Measurements from ENCODE around the gene MARCHF10.
"Not testable (repeated sequence)": the region's sequence is repeated elsewhere in the genome, so short reads cannot be mapped to it uniquely, and the experiment has no call there.

Gene MARCHF10

GRCh38 chr17:62714016-62714777 is 93.9 kb downstream of the MARCHF10 start:
- no peak for DNase-seq

GRCh38 chr17:62713086-62713881 is 94.8 kb downstream of the MARCHF10 start:
- no peak for DNase-seq

GRCh38 chr17:62712171-62712581 is 95.9 kb downstream of the MARCHF10 start:
- DNase-seq: no peak

GRCh38 chr17:62708587-62708986 is 99.5 kb downstream of the MARCHF10 start:
- no peak for DNase-seq

GRCh38 chr17:62707425-62707739 is 100.7 kb downstream of the MARCHF10 start:
- DNase-seq: no peak

- DNase-seq: no peak
Measured at GRCh38 chr17:62706598-62707424, 101.3 kb downstream of the MARCHF10 start.

- peak; percentile 26 for DNase-seq
Measured at GRCh38 chr17:62705778-62706597, 102.1 kb downstream of the MARCHF10 start.

GRCh38 chr17:62705156-62705777 is 102.8 kb downstream of the MARCHF10 start:
- DNase-seq: no peak

GRCh38 chr17:62704381-62704971 is 103.6 kb downstream of the MARCHF10 start:
- no peak for DNase-seq

- peak; percentile 37 for DNase-seq
Measured at GRCh38 chr17:62703776-62704380, 104.2 kb downstream of the MARCHF10 start.

- no peak for DNase-seq
Measured at GRCh38 chr17:62703261-62703775, 104.8 kb downstream of the MARCHF10 start.

GRCh38 chr17:62702746-62703260 is 105.3 kb downstream of the MARCHF10 start:
- DNase-seq: no peak

GRCh38 chr17:62701706-62702085 is 106.4 kb downstream of the MARCHF10 start:
- no peak for DNase-seq

- no peak for DNase-seq
Measured at GRCh38 chr17:62700964-62701705, 107.0 kb downstream of the MARCHF10 start.

GRCh38 chr17:62698459-62698858 is 109.7 kb downstream of the MARCHF10 start:
- not testable (repeated sequence) for DNase-seq

GRCh38 chr17:62696726-62697490 is 111.2 kb downstream of the MARCHF10 start:
- DNase-seq: no peak

GRCh38 chr17:62696256-62696655 is 111.9 kb downstream of the MARCHF10 start:
- DNase-seq: no peak

GRCh38 chr17:62695093-62695738 is 112.9 kb downstream of the MARCHF10 start:
- not testable (repeated sequence) for DNase-seq

Measured in NCI-H1105 (cell line).